GM06990 (cell line): Measurements from ENCODE around the gene AKIRIN1.

Experiments
- DNase-seq: peaks from one replicate; pipeline ENCODE4 v3.0.0-alpha.2; 2011; ENCODE audit not compliant: insufficient read length; ENCODE audit errors: extremely low read depth
- H3K27me3 ChIP-seq: replicated peaks from 2 replicates; pipeline ENCODE4 v1.6.0; 2011; ENCODE audit warnings: low read length; ENCODE audit not compliant: control insufficient read depth, insufficient read depth
- H3K36me3 ChIP-seq: 2 replicates; pipeline ENCODE4 v1.5.1; 2011; ENCODE audit warnings: low read length; ENCODE audit not compliant: control insufficient read depth, insufficient read depth
- H3K4me3 ChIP-seq: replicated peaks from 2 replicates; pipeline ENCODE4 v1.5.1; 2011; ENCODE audit warnings: low read depth, mild to moderate bottlenecking, control low read depth, low read length
- CTCF ChIP-seq: IDR thresholded peaks from 2 replicates; pipeline ENCODE4 v1.5.1; 2011; ENCODE audit warnings: low read length, control low read depth, mild to moderate bottlenecking, inconsistent platforms; ENCODE audit not compliant: insufficient read depth, poor library complexity, severe bottlenecking

The AKIRIN1 gene

GRCh38 chr1:38990738-38991637 is at the start of gene AKIRIN1:
Gene AKIRIN1 (plus strand): TSS chr1:38991276. CDS start chr1:38991381, 105 bp downstream.
- peak; percentile 99 for DNase-seq
- no peak for TF ChIP-seq CTCF
- Histone ChIP-seq H3K27me3 (no peaks in the 10 kb centered on the region), H3K4me3 (peak within 1 kb of the TSS; percentile 98), H3K36me3 (peaks cover 1% of the 10 kb centered on the region)

DNA sequence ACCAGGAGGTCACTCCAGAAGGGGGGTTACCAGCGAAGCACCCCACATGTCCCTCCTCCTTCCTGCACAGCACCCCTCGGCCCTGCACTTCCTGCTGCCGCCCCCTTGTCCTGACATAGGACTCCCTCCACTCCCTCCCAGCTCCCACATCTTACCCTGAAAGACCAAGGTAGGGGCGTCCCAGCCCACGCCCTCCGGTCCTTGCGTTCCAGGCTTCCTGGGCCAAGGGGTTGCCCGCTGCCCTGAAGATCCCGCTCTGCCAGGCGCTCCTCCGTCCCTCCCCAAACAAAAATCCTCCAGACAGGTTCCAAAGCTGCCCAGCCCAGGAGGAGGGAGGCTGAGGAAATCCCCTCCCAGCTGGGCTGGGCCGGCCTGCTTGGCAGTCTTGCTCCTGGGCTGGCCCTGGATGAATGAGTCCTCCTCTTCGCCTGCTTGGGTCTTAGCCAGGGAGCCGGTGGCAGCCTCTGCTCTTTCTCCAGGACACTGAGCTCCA is 49.5 kb upstream of the AKIRIN1 start, which contains the start of gene RHBDL2:
Gene RHBDL2, minus strand, starts transcription at position 304 of the 493 bp plus-strand sequence. CDS start 22,618 bp downstream, outside the sequence.
- Histone ChIP-seq H3K4me3 (no peak within 1 kb of the TSS), H3K27me3 (no peaks in the 10 kb centered on the region), H3K36me3 (no peaks in the 10 kb centered on the region)
- no peak for TF ChIP-seq CTCF
- DNase-seq, result no peak

- TF ChIP-seq CTCF, result no peak
- H3K27me3 ChIP-seq, result no peaks in the 10 kb centered on the region
- no peak for DNase-seq
- no peak overlapping the region for H3K4me3 ChIP-seq
- H3K36me3 ChIP-seq, result no peaks in the 10 kb centered on the region
These were observed 48.2 kb upstream of the AKIRIN1 start for GRCh38 chr1:38942664-38943428.

- DNase-seq, result no peak
- no peaks in the 10 kb centered on the region for H3K27me3 ChIP-seq
- no peak for TF ChIP-seq CTCF
- H3K4me3 ChIP-seq, result no peak overlapping the region
- no peaks in the 10 kb centered on the region for H3K36me3 ChIP-seq
These were observed 46.5 kb upstream of the AKIRIN1 start for GRCh38 chr1:38944547-38944946.

- Histone ChIP-seq H3K4me3 (no peak overlapping the region), H3K27me3 (no peaks in the 10 kb centered on the region), H3K36me3 (no peaks in the 10 kb centered on the region)
- DNase-seq, result no peak
- no peak for TF ChIP-seq CTCF
These were observed 40.5 kb upstream of the AKIRIN1 start for GRCh38 chr1:38950553-38950952.
